Astrocyte (in vitro differentiated cells and primary cell): ENCODE measurements around the gene COA8.

Source experiments
- CTCF ChIP-seq: IDR thresholded peaks from 2 replicates; pipeline ENCODE4 v1.5.1; 2011; ENCODE audit warnings: low read depth, mild to moderate bottlenecking, inconsistent platforms, low read length, moderate library complexity; ENCODE audit not compliant: insufficient read depth
- EZH2 ChIP-seq: IDR thresholded peaks from 2 replicates; pipeline ENCODE4 v1.6.1; 2012; ENCODE audit warnings: mild to moderate bottlenecking, low read length, inconsistent platforms; ENCODE audit not compliant: insufficient read depth

- TF ChIP-seq EZH2 (no peak), CTCF (no peak)
Measured at GRCh38 chr14:103621860-103622259, 59.1 kb downstream of the COA8 start.
